Ishikawa (cell line): ENCODE data around the gene NCAPG2.

Source experiments
- CREB1 ChIP-seq: IDR thresholded peaks from 2 replicates; pipeline ENCODE4 v1.6.1; 2012; ENCODE audit warnings: low read depth
- RAD21 ChIP-seq: IDR thresholded peaks from 2 replicates; pipeline ENCODE4 v1.6.1; 2012; ENCODE audit warnings: low read depth
- YY1 ChIP-seq: IDR thresholded peaks from 2 replicates; pipeline ENCODE4 v1.6.1; 2012; ENCODE audit warnings: low read depth
- ZBTB7A ChIP-seq: IDR thresholded peaks from 2 replicates; pipeline ENCODE4 v1.6.1; 2012; ENCODE audit warnings: low read depth
- TF ChIP-seq, protein P1 (sequence below): IDR thresholded peaks from 2 replicates; pipeline ENCODE4 v1.6.1; 2012

DNA sequence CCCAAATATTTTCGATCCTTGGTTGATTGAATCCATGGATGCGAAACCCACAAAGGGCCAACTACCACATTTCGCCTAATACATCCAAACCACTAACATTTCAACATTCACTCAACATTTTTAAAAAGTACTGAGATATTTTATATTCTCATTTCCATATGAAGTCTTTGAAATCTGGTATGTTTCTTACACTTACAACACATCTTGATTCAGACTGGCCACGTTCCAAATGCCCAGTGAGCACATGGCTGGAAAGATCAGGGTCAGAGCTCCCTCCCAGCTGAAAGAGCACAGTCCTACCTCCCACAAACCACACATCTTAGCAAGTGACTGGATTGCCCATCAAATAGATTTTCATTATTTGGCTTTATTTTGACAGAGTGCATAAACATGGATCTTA lies 18.9 kb downstream of the NCAPG2 start:
- no peak for TF ChIP-seq CREB1
- TF ChIP-seq RAD21, result no peak
- TF ChIP-seq ZBTB7A, result no peak
- TF ChIP-seq YY1, result no peak
- TF ChIP-seq, protein P1, sequence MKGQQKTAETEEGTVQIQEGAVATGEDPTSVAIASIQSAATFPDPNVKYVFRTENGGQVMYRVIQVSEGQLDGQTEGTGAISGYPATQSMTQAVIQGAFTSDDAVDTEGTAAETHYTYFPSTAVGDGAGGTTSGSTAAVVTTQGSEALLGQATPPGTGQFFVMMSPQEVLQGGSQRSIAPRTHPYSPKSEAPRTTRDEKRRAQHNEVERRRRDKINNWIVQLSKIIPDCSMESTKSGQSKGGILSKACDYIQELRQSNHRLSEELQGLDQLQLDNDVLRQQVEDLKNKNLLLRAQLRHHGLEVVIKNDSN, result no peak
